Measurements from ENCODE around the gene KLHL15.

GRCh38 chrX:24012266-24012665, 14.7 kb downstream of the KLHL15 start:
- no peak for TF ChIP-seq EZH2 (IDR thresholded peaks at IDR 0.05; ENCODE audit: insufficient read depth, poor library complexity, severe bottlenecking)
- no peak for TF ChIP-seq EZH2phosphoT487 (IDR thresholded peaks at IDR 0.05; ENCODE audit: insufficient read depth, low read depth)
